ENCODE measurements around the gene EPO.
"Not testable (repeated sequence)": the region's sequence is repeated elsewhere in the genome, so short reads cannot be mapped to it uniquely, and the experiment has no call there.

Gene EPO

DNA sequence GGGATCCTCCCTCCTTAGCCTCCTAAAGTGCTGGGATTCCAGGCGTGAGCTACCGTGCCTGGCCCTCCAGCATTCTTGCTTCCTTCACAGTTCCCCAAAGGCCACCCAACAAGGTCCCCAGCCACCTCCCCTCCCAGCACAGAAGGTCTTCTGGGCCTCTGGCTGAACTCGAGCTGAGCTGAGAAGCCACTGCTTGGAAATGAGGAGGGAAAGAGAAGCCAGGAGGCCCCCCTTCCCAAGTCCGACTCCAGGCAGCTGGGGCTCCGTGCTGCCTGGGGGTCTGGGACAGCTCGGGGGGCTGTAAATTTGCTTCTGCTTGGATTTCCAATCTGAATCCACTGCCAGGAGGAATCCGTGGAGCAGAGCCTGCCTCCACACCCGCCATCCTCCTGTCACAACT lies 5.5 kb upstream of the EPO start:
- DNase-seq (ENCODE audit: insufficient read length) (no peak), FAIRE-seq (no peak)
- no peak for TF ChIP-seq POLR2A (IDR thresholded peaks at IDR 0.05; ENCODE audit: low read depth, low read length)

DNA sequence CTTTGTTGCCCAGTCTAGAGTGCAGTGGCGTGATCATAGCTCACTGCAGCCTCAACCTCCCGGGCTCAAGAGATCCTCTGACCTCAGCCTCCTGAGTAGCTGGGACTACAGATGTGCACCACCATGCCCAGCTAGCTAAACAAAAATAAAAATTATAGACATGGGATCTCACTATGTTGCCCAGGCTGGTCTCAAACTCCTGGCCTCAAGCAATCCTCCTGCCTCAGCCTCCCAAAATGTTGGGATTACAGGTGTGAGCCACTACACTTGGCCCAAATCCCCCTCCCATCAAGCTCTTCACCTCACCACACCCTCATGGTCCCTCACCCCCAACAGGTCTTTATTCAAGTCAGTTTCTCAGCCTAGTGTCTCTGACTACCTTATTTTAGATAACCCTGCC lies 3.2 kb upstream of the EPO start:
- not testable (repeated sequence) for DNase-seq (ENCODE audit: insufficient read length); FAIRE-seq

DNA sequence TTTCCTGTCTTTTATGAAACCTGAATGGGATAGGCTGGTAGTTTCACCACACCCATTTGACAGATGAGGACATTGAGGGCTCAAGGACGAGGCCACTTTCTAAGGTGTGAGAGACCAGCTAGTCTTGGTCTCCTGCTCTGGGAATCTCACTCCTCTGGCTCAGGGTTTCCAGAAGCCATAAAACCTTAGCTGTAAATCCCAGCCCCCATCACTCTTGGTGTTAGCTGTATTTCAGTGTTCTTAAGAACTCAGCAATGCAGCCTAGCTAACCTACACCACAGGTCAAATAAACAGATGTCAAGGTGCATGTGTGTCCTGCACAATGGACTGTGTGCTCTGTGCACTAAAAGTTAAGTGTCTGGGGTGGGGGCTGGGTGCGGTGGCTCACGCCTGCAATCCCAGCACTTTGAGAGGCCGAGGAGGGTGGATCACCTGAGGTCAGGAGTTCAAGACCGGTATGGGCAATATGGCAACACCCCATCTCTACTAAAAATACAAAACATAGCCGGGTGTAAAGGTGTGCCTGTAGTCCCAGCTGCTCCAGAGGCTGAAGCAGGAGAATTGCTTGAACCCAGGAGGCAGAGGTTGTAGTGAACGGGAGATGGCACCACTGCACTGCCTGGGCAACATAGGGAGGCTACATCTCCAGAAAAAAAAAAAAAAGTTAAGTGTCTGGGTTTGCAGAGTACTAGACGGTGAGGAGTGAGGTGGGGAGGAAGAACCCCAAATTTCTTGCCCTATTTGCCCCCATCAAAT lies 567 bp upstream of the EPO start:
- FAIRE-seq (no peak), DNase-seq (ENCODE audit: insufficient read length) (no peak)
- TF ChIP-seq TAF1 (IDR thresholded peaks at IDR 0.05; ENCODE audit: borderline replicate concordance, low read depth, low read length) (no peak), POLR2AphosphoS5 (IDR thresholded peaks at IDR 0.05; ENCODE audit: low read depth, low read length) (no peak), POLR2A (IDR thresholded peaks at IDR 0.05; ENCODE audit: low read depth, low read length) (no peak)

DNA sequence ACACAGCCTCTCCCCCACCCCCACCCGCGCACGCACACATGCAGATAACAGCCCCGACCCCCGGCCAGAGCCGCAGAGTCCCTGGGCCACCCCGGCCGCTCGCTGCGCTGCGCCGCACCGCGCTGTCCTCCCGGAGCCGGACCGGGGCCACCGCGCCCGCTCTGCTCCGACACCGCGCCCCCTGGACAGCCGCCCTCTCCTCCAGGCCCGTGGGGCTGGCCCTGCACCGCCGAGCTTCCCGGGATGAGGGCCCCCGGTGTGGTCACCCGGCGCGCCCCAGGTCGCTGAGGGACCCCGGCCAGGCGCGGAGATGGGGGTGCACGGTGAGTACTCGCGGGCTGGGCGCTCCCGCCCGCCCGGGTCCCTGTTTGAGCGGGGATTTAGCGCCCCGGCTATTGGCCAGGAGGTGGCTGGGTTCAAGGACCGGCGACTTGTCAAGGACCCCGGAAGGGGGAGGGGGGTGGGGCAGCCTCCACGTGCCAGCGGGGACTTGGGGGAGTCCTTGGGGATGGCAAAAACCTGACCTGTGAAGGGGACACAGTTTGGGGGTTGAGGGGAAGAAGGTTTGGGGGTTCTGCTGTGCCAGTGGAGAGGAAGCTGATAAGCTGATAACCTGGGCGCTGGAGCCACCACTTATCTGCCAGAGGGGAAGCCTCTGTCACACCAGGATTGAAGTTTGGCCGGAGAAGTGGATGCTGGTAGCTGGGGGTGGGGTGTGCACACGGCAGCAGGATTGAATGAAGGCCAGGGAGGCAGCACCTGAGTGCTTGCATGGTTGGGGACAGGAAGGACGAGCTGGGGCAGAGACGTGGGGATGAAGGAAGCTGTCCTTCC lies 620 bp downstream of the EPO start:
- no peak for DNase-seq (ENCODE audit: insufficient read length)
- FAIRE-seq, result no peak

DNA sequence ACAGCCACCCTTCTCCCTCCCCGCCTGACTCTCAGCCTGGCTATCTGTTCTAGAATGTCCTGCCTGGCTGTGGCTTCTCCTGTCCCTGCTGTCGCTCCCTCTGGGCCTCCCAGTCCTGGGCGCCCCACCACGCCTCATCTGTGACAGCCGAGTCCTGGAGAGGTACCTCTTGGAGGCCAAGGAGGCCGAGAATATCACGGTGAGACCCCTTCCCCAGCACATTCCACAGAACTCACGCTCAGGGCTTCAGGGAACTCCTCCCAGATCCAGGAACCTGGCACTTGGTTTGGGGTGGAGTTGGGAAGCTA lies 1.2 kb downstream of the EPO start:
- FAIRE-seq (no peak), DNase-seq (ENCODE audit: insufficient read length) (no peak)
- no peak for TF ChIP-seq POLR2A (IDR thresholded peaks at IDR 0.05; ENCODE audit: low read depth, low read length)
- no peak for TF ChIP-seq TAF1 (IDR thresholded peaks at IDR 0.05; ENCODE audit: borderline replicate concordance, low read depth, low read length)
- no peak for TF ChIP-seq POLR2AphosphoS5 (IDR thresholded peaks at IDR 0.05; ENCODE audit: low read depth, low read length)

More for the DNA sequence above, 620 bp downstream of the EPO start:
- TF ChIP-seq POLR2A (IDR thresholded peaks at IDR 0.05; ENCODE audit: low read depth, low read length), result no peak
- no peak for TF ChIP-seq TAF1 (IDR thresholded peaks at IDR 0.05; ENCODE audit: borderline replicate concordance, low read depth, low read length)
- TF ChIP-seq POLR2AphosphoS5 (IDR thresholded peaks at IDR 0.05; ENCODE audit: low read depth, low read length), result no peak

DNA sequence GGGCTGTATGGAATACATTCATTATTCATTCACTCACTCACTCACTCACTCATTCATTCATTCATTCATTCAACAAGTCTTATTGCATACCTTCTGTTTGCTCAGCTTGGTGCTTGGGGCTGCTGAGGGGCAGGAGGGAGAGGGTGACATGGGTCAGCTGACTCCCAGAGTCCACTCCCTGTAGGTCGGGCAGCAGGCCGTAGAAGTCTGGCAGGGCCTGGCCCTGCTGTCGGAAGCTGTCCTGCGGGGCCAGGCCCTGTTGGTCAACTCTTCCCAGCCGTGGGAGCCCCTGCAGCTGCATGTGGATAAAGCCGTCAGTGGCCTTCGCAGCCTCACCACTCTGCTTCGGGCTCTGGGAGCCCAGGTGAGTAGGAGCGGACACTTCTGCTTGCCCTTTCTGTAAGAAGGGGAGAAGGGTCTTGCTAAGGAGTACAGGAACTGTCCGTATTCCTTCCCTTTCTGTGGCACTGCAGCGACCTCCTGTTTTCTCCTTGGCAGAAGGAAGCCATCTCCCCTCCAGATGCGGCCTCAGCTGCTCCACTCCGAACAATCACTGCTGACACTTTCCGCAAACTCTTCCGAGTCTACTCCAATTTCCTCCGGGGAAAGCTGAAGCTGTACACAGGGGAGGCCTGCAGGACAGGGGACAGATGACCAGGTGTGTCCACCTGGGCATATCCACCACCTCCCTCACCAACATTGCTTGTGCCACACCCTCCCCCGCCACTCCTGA lies 2.4 kb downstream of the EPO start:
- DNase-seq (ENCODE audit: insufficient read length) (no peak), FAIRE-seq (no peak)
- TF ChIP-seq TAF1 (IDR thresholded peaks at IDR 0.05; ENCODE audit: borderline replicate concordance, low read depth, low read length), result no peak
- TF ChIP-seq POLR2AphosphoS5 (IDR thresholded peaks at IDR 0.05; ENCODE audit: low read depth, low read length), result no peak
- no peak for TF ChIP-seq POLR2A (IDR thresholded peaks at IDR 0.05; ENCODE audit: low read depth, low read length)

DNA sequence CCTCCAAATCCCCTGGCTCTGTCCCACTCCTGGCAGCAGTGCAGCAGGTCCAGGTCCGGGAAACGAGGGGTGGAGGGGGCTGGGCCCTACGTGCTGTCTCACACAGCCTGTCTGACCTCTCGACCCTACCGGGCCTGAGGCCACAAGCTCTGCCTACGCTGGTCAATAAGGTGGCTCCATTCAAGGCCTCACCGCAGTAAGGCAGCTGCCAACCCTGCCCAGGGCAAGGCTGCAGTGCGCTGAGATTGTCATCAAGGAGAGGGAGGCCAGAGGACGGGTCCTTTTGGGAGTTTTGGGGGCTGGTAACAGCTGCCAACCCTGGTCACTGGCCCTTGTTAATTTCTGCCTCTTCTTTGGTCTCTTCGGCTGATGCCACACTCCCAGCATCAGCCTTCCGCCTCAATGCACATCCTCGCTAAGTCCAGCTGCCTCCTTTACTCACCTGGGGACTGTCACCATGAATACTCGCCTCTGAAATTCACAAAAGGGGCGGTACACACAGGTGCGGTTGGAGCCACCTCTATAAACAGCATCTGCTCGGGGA lies 3.5 kb downstream of the EPO start:
- TF ChIP-seq TAF1 (IDR thresholded peaks at IDR 0.05; ENCODE audit: borderline replicate concordance, low read depth, low read length), result no peak
- TF ChIP-seq POLR2AphosphoS5 (IDR thresholded peaks at IDR 0.05; ENCODE audit: low read depth, low read length), result no peak
- no peak for TF ChIP-seq POLR2A (IDR thresholded peaks at IDR 0.05; ENCODE audit: low read depth, low read length)
- FAIRE-seq, result no peak
- DNase-seq (ENCODE audit: insufficient read length), result no peak

DNA sequence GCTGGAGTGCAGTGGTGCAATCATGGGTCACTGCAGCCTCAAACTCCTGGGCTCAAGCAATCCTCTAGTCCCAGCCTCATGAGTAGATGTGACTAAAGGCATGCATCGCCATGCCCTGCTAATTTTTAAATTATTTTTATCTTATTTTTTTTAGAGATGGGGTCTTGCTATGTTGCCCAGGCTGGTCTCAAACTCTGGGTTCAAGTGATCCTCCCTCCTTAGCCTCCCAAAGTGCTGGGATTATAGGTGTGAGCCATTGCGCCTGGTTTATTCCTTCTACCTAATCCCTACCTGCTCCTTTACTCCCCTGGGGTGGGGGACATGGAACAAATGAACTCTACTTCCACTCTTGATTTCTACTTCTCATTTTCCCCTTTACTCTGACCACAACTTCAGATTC lies 4.1 kb downstream of the EPO start:
- not testable (repeated sequence) for FAIRE-seq; DNase-seq (ENCODE audit: insufficient read length)

DNA sequence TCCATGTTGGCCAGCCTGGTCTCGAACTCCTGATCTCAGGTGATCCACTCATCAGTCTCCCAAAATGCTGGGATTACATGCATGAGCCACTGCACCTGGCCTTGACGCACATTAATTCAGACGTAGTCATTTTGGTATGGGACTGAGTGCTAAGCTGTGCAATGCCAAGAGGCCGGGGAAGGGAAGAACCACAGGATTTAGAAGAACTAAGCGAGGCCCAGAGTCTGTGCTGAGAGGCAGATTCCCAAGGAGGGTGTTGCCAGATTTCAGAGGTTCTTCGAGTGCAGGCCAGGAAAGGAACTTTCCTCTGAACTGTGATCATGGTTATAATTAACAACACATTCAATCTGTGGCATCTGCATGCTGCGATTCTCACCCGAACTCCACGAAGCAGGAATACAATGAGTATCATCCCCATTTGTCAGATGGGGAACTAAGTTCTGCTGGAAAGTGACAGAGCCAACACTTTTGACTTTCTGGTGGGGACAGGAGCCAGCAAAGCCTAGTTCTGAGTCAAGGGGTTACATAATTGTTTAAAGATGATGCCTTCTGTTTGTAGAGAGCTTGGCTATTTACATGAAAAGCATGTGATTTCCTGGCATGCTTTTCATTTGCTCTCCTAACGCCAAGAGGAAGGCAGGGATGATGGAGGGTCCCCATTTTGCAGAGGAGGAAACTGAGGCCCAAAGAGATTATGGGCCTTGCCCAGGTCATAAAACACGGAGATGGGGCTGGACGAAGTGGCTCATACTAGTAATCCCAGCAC lies 6.9 kb downstream of the EPO start:
- no peak for FAIRE-seq
- DNase-seq (ENCODE audit: insufficient read length), result no peak
- no peak for TF ChIP-seq TAF1 (IDR thresholded peaks at IDR 0.05; ENCODE audit: borderline replicate concordance, low read depth, low read length)
- TF ChIP-seq POLR2AphosphoS5 (IDR thresholded peaks at IDR 0.05; ENCODE audit: low read depth, low read length), result no peak
- TF ChIP-seq POLR2A (IDR thresholded peaks at IDR 0.05; ENCODE audit: low read depth, low read length), result no peak

DNA sequence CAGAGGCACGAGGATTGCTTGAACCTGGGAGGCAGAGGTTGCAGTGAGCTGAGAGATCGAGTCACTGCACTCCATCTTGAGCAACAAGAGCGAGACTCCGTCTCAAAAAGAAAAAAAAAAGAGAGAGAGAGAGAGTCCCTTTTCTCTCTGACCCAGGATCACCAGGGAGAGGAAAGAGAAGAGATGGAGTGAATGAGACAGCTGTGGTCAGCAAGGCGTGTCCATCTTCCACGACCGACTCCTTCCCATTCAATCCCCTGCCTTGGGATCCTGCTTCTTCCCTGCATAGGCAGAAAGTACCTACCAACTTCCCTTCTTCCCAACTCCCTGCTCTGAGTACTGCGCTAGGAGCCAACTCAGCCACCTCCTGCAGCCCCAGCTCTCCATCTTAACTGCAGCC lies 7.9 kb downstream of the EPO start:
- no peak for TF ChIP-seq POLR2A (IDR thresholded peaks at IDR 0.05; ENCODE audit: low read depth, low read length)
- TF ChIP-seq POLR2AphosphoS5 (IDR thresholded peaks at IDR 0.05; ENCODE audit: low read depth, low read length), result no peak
- TF ChIP-seq TAF1 (IDR thresholded peaks at IDR 0.05; ENCODE audit: borderline replicate concordance, low read depth, low read length), result no peak
- DNase-seq (ENCODE audit: insufficient read length) (no peak), FAIRE-seq (no peak)

DNA sequence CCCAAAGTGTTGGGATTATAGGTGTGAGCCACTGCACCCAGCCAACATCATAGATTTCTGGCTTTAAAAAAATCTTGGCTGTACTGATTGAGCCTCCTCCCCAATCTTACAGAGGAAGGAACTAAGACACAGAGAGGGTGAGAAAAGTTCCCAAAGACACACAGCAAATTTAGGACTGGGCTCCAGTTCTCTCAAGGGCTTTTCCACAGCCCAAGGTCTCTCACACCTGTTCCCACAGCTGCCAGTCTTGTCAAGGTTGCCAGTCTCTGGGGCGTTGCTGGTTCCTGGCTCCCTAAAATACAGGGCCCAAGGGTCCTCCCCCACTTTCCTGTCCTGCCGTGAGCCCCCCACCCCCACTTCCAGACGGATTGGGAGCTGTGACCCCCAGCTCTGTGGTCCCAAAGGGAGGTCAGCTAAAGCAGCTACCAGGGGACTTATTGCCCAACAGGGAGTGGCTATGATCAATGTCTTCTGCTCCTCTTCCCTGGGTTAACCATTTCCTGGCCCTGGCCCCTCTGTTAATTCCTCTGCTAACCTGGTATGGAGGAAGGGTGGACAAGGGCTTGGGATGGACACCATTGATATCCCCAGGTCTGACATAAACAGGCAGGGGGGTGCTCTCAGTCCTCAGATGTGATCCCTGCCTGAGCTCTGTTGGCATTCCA lies 10.0 kb downstream of the EPO start:
- DNase-seq (ENCODE audit: insufficient read length), result no peak
- no peak for TF ChIP-seq POLR2A (IDR thresholded peaks at IDR 0.05; ENCODE audit: low read depth, low read length)
- no peak for TF ChIP-seq TAF1 (IDR thresholded peaks at IDR 0.05; ENCODE audit: borderline replicate concordance, low read depth, low read length)
- TF ChIP-seq POLR2AphosphoS5 (IDR thresholded peaks at IDR 0.05; ENCODE audit: low read depth, low read length), result no peak
- FAIRE-seq, result no peak

Data from GM12892 (cell line).